Gastrocnemius medialis (tissue), 4 donors: Measurements from ENCODE around the gene RUFY1. TPM values are rescaled to one million over a fixed set of nuclear protein-coding genes. Genes with fewer than 3 reads are reported as not detected.
"Not testable (repeated sequence)": the region's sequence is repeated elsewhere in the genome, so short reads cannot be mapped to it uniquely, and the experiment has no call there.

Experiments
- ATAC-seq, 2 donors: fragments of 150-250 bp; one replicate each; pipeline ENCODE4 v1.9.1; 2016
- DNase-seq, 2 donors: peaks; one replicate each; pipeline ENCODE4 v3.0.0-alpha.2; 2019
- H3K27ac ChIP-seq, 4 donors: fragments of 200-600 bp; sonication (generic); 1 replicate in 1 of 4; 2 replicates in 3 of 4; pipeline ENCODE4 v1.5.1; 2016 to 2018; ENCODE audit warnings: mild to moderate bottlenecking in 2 of 4, moderate library complexity in 1 of 4
- H3K27me3 ChIP-seq, 3 donors: fragments of 200-600 bp; sonication (generic) in 2 of 3; 1 replicate in 1 of 3; 2 replicates in 2 of 3; pipeline versions ENCODE4 v1.5.1 to v1.6.0; 2016 to 2019; ENCODE audit warnings: mild to moderate bottlenecking in 1 of 3, moderate library complexity in 1 of 3
- H3K36me3 ChIP-seq, 2 donors: fragments of 200-600 bp; sonication (generic) in 1 of 2; one replicate each; pipeline ENCODE4 v1.5.1; 2017 to 2018
- H3K4me1 ChIP-seq, 2 donors: fragments of 200-600 bp; sonication (generic) in 1 of 2; one replicate each; pipeline ENCODE4 v1.5.1; 2016 to 2017; ENCODE audit warnings: mild to moderate bottlenecking in 2 of 2
- H3K4me3 ChIP-seq, 4 donors: fragments of 200-600 bp; sonication (generic) in 3 of 4; 1 replicate in 1 of 4; 2 replicates in 3 of 4; pipeline ENCODE4 v1.5.1; 2016 to 2019; ENCODE audit warnings: mild to moderate bottlenecking in 2 of 4
- H3K9me3 ChIP-seq, 3 donors: fragments of 200-600 bp; sonication (generic) in 2 of 3; 1 replicate in 1 of 3; 2 replicates in 2 of 3; pipeline ENCODE4 v1.5.1; 2016 to 2019
- POLR2A ChIP-seq, 2 donors: fragments of 450-650 bp; IDR thresholded peaks; one replicate each; pipeline ENCODE4 v1.6.1; 2017; ENCODE audit warnings: antibody characterized with exemption in 2 of 2, mild to moderate bottlenecking in 2 of 2, moderate library complexity in 2 of 2
- in situ Hi-C, 4 donors: fragments of 200-750 bp; cut with MboI; loops; one replicate each; pipeline versions ENCODE4 v1.15.0 to v1.8.0; 2017; ENCODE audit warnings: low sequenced_read_pairs in 4 of 4
- intact Hi-C: fragments of 100-400 bp; cut with DNase I; formaldehyde crosslinking; loops from one replicate; pipeline ENCODE4 v1.15.1; 2023; ENCODE audit warnings: low total_unique reads
- total RNA-seq, 4 donors: library from RNA; depleted of rRNA; stranded (reverse); fragments of >200 nt; gene quantifications; one replicate each; pipeline versions ENCODE4 v1.1.0 to v1.2.3, GENCODE V29; 2016
- TF ChIP-seq, protein P1 (sequence below), 5 experiments: fragments of 450-650 bp in 3 of 5; fragments of 200-600 bp in 2 of 5; sonication (generic) in 2 of 5; IDR thresholded peaks in 4 of 5; conservative IDR thresholded peaks in 1 of 5; 1 replicate in 4 of 5; 2 replicates in 1 of 5; pipeline ENCODE4 v1.5.1; 2016 to 2019; ENCODE audit warnings: antibody characterized with exemption in 5 of 5, mild to moderate bottlenecking in 3 of 5, moderate library complexity in 3 of 5

Gene RUFY1
- total RNA-seq, 4 donors from 2014 or later = 19.6 to 36.3 (median 26.0) TPM

DNA sequence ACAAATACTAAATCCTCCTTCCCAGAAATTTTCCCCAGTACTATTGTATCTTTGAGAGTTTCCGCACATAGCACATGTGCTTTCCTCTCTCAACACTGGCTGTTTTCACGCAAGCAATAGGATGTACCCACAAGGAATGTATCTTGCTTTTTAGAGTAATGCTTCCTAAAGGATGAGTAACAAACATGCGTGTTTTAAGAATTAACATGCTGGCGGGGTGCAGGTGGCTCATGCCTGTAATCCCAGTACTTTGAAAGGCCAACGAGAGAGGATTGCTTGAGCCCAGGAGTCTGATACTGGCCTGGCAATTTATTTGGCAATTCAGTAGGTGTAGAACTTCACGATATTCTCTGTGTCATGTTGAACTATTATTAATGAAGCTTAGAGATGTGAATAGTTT lies 4.6 kb downstream of the RUFY1 start:
- Histone ChIP-seq H3K27me3 (no peaks in the 10 kb centered on the region), H3K4me1 (peaks cover 33 to 44% of the 10 kb centered on the region in 2 donors), H3K4me3 (no peak overlapping the region), H3K9me3 (no peaks in the 10 kb centered on the region), H3K36me3 (no peaks in the 10 kb centered on the region), H3K27ac (no peak overlapping the region)
- in situ Hi-C loops = no loop called here
- no peak for ATAC-seq
- TF ChIP-seq POLR2A (IDR thresholded peaks at IDR 0.05) = no peak
- TF ChIP-seq, protein P1, sequence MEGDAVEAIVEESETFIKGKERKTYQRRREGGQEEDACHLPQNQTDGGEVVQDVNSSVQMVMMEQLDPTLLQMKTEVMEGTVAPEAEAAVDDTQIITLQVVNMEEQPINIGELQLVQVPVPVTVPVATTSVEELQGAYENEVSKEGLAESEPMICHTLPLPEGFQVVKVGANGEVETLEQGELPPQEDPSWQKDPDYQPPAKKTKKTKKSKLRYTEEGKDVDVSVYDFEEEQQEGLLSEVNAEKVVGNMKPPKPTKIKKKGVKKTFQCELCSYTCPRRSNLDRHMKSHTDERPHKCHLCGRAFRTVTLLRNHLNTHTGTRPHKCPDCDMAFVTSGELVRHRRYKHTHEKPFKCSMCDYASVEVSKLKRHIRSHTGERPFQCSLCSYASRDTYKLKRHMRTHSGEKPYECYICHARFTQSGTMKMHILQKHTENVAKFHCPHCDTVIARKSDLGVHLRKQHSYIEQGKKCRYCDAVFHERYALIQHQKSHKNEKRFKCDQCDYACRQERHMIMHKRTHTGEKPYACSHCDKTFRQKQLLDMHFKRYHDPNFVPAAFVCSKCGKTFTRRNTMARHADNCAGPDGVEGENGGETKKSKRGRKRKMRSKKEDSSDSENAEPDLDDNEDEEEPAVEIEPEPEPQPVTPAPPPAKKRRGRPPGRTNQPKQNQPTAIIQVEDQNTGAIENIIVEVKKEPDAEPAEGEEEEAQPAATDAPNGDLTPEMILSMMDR (IDR thresholded peaks at IDR 0.05 in 4 of 5, conservative IDR thresholded peaks at IDR 0.05 in 1 of 5) = no peak
- intact Hi-C loops = loop anchor here (5.0 to 10.0 kb wide), 4 partner anchors 52 to 1320 kb away; partner anchors contain the start of genes PHYKPL, RNF130 and ZNF879
- no peak for DNase-seq

DNA sequence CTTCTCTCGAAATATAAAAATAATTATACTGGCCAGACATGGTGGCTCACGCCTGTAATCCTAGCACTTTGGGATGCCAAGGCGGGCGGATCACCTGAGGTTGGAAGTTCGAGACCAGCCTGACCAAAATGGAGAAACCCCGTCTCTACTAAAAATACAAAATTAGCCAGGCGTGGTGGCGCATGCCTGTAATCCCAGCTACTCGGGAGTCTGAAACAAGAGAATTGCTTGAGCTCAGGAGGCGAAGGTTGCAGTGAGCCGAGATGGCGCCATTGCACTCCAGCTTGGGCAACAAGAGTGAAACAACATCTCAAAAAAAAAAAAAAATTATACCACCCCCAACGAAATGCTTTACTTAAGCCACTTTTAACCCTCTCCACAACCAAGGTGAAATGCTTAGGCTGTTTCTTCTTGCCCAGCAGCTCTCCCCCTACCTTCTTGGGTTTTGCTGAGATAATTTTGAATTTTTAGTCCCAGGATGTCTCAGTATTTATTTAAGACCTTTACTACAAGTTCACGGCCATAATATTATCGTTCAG lies 8.0 kb downstream of the RUFY1 start:
- peak overlapping the region in 3 of 4 donors; percentile 56 to 63 (median 60) for H3K4me3 ChIP-seq
- H3K27ac ChIP-seq = peak overlapping the region; percentile 73 to 87 (median 79)
- H3K4me1 ChIP-seq = peaks cover 18 to 32% of the 10 kb centered on the region in 2 donors
- H3K9me3 ChIP-seq, DNase-seq, in situ Hi-C loops, ATAC-seq, H3K27me3 ChIP-seq: not testable (repeated sequence)
- H3K36me3 ChIP-seq = peaks cover 0 to 16% of the 10 kb centered on the region in 2 donors
- intact Hi-C loops = loop anchor here (2.0 to 10.0 kb wide), 5 partner anchors 49 to 1324 kb away; partner anchors contain the start of genes CLK4, HNRNPH1, PHYKPL and ZNF879

DNA sequence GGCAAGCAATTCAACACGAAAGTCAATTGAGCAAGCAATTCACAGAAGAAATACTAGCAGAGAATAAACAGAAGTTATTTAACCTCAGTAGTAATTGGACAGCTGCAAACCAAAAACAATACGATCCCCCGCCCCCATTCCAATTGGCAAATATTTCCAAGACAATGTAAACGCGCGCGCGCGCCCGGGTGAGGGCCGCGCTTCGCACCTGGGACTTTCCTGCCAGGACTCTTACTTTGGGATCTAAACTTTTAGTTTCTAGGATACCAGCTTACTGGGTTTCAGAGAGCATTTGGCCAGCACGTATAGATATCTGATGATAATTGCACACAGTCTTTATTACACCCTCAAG lies 8.6 kb downstream of the RUFY1 start:
- ATAC-seq (peak in 1 of 2 donors; percentile 15), DNase-seq (no peak)
- Histone ChIP-seq H3K9me3 (no peaks in the 10 kb centered on the region), H3K36me3 (peaks cover 0 to 22% of the 10 kb centered on the region in 2 donors), H3K4me3 (peak overlapping the region; percentile 56 to 63 (median 58)), H3K4me1 (peaks cover 13 to 28% of the 10 kb centered on the region in 2 donors), H3K27ac (peak overlapping the region; percentile 73 to 87 (median 79)), H3K27me3 (no peaks in the 10 kb centered on the region)
- intact Hi-C loops = loop anchor here (2.0 to 10.0 kb wide), 5 partner anchors 48 to 1324 kb away; partner anchors contain the start of genes CLK4, HNRNPH1, PHYKPL and ZNF879
- in situ Hi-C loops = no loop called here
- TF ChIP-seq, protein P1 (IDR thresholded peaks at IDR 0.05 in 4 of 5, conservative IDR thresholded peaks at IDR 0.05 in 1 of 5) = no peak
- no peak for TF ChIP-seq POLR2A (IDR thresholded peaks at IDR 0.05)

DNA sequence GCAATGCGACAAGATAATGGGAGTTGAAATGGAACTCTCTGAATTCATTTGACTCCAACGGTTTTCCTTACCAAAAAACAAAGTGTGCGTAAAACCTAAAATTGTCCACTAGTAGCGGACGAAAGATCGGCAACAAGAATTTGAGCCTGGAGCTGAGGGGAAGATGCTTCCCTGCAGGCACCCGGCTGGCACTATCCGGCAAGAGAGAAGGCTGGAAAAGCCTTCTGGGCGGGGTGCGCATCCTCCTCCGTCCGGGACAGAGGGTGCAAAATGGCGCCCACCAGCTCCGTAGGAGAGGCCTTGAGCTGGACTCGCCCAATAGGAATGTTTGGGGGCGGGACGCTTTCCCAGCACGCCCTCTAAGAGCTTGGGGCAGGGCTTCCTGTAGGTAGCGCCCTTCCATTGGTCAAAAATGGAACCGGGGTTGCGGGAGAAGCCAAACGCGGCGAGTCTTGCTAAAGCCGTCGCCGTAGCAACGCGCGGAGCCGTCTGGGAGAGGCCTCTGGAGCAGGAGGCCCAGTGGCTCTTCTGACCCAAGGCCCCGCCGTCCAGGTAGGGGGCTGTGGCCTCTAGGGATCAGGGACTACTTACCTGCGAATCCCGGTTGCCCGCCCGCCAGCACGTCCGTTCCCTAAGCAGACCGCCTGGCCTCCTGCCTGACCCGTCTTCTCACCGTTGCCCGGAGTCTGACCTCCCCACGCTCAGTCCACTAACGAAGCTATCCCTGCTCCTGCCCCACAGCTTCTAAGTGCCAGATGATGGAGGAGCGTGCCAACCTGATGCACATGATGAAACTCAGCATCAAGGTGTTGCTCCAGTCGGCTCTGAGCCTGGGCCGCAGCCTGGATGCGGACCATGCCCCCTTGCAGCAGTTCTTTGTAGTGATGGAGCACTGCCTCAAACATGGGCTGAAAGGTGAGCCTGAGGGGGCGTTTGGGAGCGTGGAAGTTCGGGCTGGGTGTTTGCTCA lies 9.2 kb downstream of the RUFY1 start:
- ATAC-seq (peak; percentile 100), DNase-seq (peak; percentile 95 to 98)
- peak overlapping the region; percentile 56 to 63 (median 58) for H3K4me3 ChIP-seq
- intact Hi-C loops = loop anchor here (2.0 to 10.0 kb wide), 6 partner anchors 48 to 1325 kb away; partner anchors contain the start of genes CLK4, HNRNPH1, MGAT4B and PHYKPL
- H3K27ac ChIP-seq = peak overlapping the region; percentile 73 to 87 (median 79)
- H3K9me3 ChIP-seq = no peaks in the 10 kb centered on the region
- TF ChIP-seq, protein P1 (IDR thresholded peaks at IDR 0.05 in 4 of 5, conservative IDR thresholded peaks at IDR 0.05 in 1 of 5) = no peak
- TF ChIP-seq POLR2A (IDR thresholded peaks at IDR 0.05) = peak; percentile 84 to 90
- H3K36me3 ChIP-seq = peaks cover 0 to 26% of the 10 kb centered on the region in 2 donors
- H3K27me3 ChIP-seq = no peaks in the 10 kb centered on the region
- in situ Hi-C loops = no loop called here
- peaks cover 9 to 24% of the 10 kb centered on the region in 2 donors for H3K4me1 ChIP-seq
